Left colon (tissue), 2 donors: Measurements from ENCODE around the gene HYI. TPM values are rescaled to one million over a fixed set of nuclear protein-coding genes. Genes with fewer than 3 reads are reported as not detected.

Source experiments
- ATAC-seq: fragments of 200-7000 bp; cut with Tn5 transposase; one replicate; pipeline ENCODE4 v1.9.1; 2020; ENCODE audit warnings: mild to moderate bottlenecking, moderate library complexity
- DNase-seq, 2 donors: peaks; one replicate each; pipeline ENCODE4 v3.0.0-alpha.2; 2020
- intact Hi-C, 2 donors: fragments of 100-400 bp; cut with DNase I in 1 of 2; cut with micrococcal nuclease in 1 of 2; formaldehyde crosslinking; loops; one replicate each; pipeline versions ENCODE4 v1.11.2 to v1.14.0; 2022; cut with DNase I, micrococcal nuclease
- total RNA-seq, 2 donors: library from RNA; stranded (reverse); fragmentation: NEBNext Ultra II Directional; extraction: Animal tissue kit (Norgen Biotek cat#: 25700); gene quantifications; one replicate each; pipeline ENCODE4 v1.2.1, GENCODE V29; 2021
- donor health status: DM: no; HTN: no; CAD: no.
- donor health status: DM: yes; HTN: yes; CAD: no.

The HYI gene
- total RNA-seq, 2 donors from 2014 or later, result 60.9 to 74.3 TPM

GRCh38 chr1:43447891-43448708 lies 5.6 kb downstream of the HYI start:
- intact Hi-C loops, result no loop called here
- peak in 1 of 2 donors; percentile 6 for DNase-seq
- peak; percentile 20 for ATAC-seq

GRCh38 chr1:43446881-43447835 lies 6.6 kb downstream of the HYI start:
- ATAC-seq, result no peak
- intact Hi-C loops, result no loop called here
- DNase-seq, result peak; percentile 2 to 16

GRCh38 chr1:43446388-43446740 lies 7.4 kb downstream of the HYI start:
- ATAC-seq, result no peak
- intact Hi-C loops, result no loop called here
- DNase-seq, result peak; percentile 3 to 16

GRCh38 chr1:43445606-43446387 lies 7.9 kb downstream of the HYI start:
- ATAC-seq, result no peak
- DNase-seq, result peak; percentile 2 to 8
- intact Hi-C loops, result no loop called here

- DNase-seq, result peak; percentile 9 to 12
- ATAC-seq, result peak; percentile 29
- intact Hi-C loops, result loop anchor here in 1 of 2 donors (5.0 kb wide), 1 partner anchor 62 kb away; no protein-coding TSS in a partner anchor
Observed at GRCh38 chr1:43444836-43445235, 8.9 kb downstream of the HYI start.

GRCh38 chr1:43444151-43444828 lies 9.4 kb downstream of the HYI start:
- peak in 1 of 2 donors; percentile 22 for DNase-seq
- intact Hi-C loops, result loop anchor here in 1 of 2 donors (5.0 kb wide), 1 partner anchor 63 kb away; no protein-coding TSS in a partner anchor
- ATAC-seq, result no peak

GRCh38 chr1:43443197-43443946 lies 10.4 kb downstream of the HYI start:
- peak in 1 of 2 donors; percentile 15 for DNase-seq
- no peak for ATAC-seq
- intact Hi-C loops, result loop anchor here in 1 of 2 donors (5.0 kb wide), 1 partner anchor 64 kb away; no protein-coding TSS in a partner anchor

- DNase-seq (peak; percentile 1 to 18), ATAC-seq (no peak)
- intact Hi-C loops, result loop anchor here in 1 of 2 donors (5.0 kb wide), 1 partner anchor 65 kb away; no protein-coding TSS in a partner anchor
Observed at GRCh38 chr1:43442756-43443155, 11.0 kb downstream of the HYI start.

GRCh38 chr1:43441894-43442637 lies 11.7 kb downstream of the HYI start:
- intact Hi-C loops, result loop anchor here in 1 of 2 donors (5.0 kb wide), 1 partner anchor 65 kb away; no protein-coding TSS in a partner anchor
- DNase-seq (peak; percentile 6 to 19), ATAC-seq (no peak)

- intact Hi-C loops, result loop anchor here in 1 of 2 donors (5.0 kb wide), 1 partner anchor 66 kb away; no protein-coding TSS in a partner anchor
- DNase-seq (peak; percentile 1 to 5), ATAC-seq (no peak)
Observed at GRCh38 chr1:43441166-43441893, 12.4 kb downstream of the HYI start.

- DNase-seq (peak in 1 of 2 donors; percentile 1), ATAC-seq (no peak)
- intact Hi-C loops, result loop anchor here in 1 of 2 donors (5.0 kb wide), 1 partner anchor 67 kb away; no protein-coding TSS in a partner anchor
Observed at GRCh38 chr1:43440358-43440757, 13.4 kb downstream of the HYI start.

GRCh38 chr1:43439781-43440180 lies 13.9 kb downstream of the HYI start:
- intact Hi-C loops, result loop anchor here in 1 of 2 donors (5.0 kb wide), 1 partner anchor 68 kb away; no protein-coding TSS in a partner anchor
- ATAC-seq, result no peak
- peak in 1 of 2 donors; percentile 1 for DNase-seq

GRCh38 chr1:43438953-43439581 lies 14.7 kb downstream of the HYI start:
- intact Hi-C loops, result no loop called here
- DNase-seq (peak in 1 of 2 donors; percentile 18), ATAC-seq (no peak)

- ATAC-seq (no peak), DNase-seq (peak in 1 of 2 donors; percentile 14)
- intact Hi-C loops, result no loop called here
Observed at GRCh38 chr1:43438576-43438952, 15.2 kb downstream of the HYI start.

- intact Hi-C loops, result no loop called here
- peak in 1 of 2 donors; percentile 14 for DNase-seq
- ATAC-seq, result no peak
Observed at GRCh38 chr1:43438006-43438405, 15.7 kb downstream of the HYI start.
